ENCODE results near the gene CCDC187.

Gene CCDC187

GRCh38 chr9:136283291-136284235, 20.3 kb downstream of the CCDC187 start:
- DNase-seq (ENCODE audit: low read depth) = peak; percentile 36

GRCh38 chr9:136282272-136282861, 21.5 kb downstream of the CCDC187 start:
- DNase-seq (ENCODE audit: low read depth) = no peak

GRCh38 chr9:136281421-136282271, 22.2 kb downstream of the CCDC187 start:
- no peak for DNase-seq (ENCODE audit: low read depth)

GRCh38 chr9:136280535-136281315, 23.2 kb downstream of the CCDC187 start:
- DNase-seq (ENCODE audit: low read depth) = no peak

GRCh38 chr9:136279471-136279870, 24.4 kb downstream of the CCDC187 start:
- no peak for DNase-seq (ENCODE audit: low read depth)

- no peak for DNase-seq (ENCODE audit: low read depth)
Observed at GRCh38 chr9:136278894-136279293, 25.0 kb downstream of the CCDC187 start.

GRCh38 chr9:136278221-136278620, 25.7 kb downstream of the CCDC187 start:
- DNase-seq (ENCODE audit: low read depth) = no peak

GRCh38 chr9:136277746-136278145, 26.1 kb downstream of the CCDC187 start:
- DNase-seq (ENCODE audit: low read depth) = no peak

- no peak for DNase-seq (ENCODE audit: low read depth)
Observed at GRCh38 chr9:136276716-136277115, 27.2 kb downstream of the CCDC187 start.

GRCh38 chr9:136275655-136276429, 28.1 kb downstream of the CCDC187 start:
- DNase-seq (ENCODE audit: low read depth) = no peak

- no peak for DNase-seq (ENCODE audit: low read depth)
Observed at GRCh38 chr9:136274786-136275654, 28.9 kb downstream of the CCDC187 start.

GRCh38 chr9:136273921-136274785, 29.7 kb downstream of the CCDC187 start:
- no peak for DNase-seq (ENCODE audit: low read depth)

- DNase-seq (ENCODE audit: low read depth) = no peak
Observed at GRCh38 chr9:136273244-136273865, 30.5 kb downstream of the CCDC187 start.

- no peak for DNase-seq (ENCODE audit: low read depth)
Observed at GRCh38 chr9:136270173-136270705, 33.7 kb downstream of the CCDC187 start.

- DNase-seq (ENCODE audit: low read depth) = no peak
Observed at GRCh38 chr9:136268735-136269134, 35.2 kb downstream of the CCDC187 start.

GRCh38 chr9:136268318-136268717, 35.6 kb downstream of the CCDC187 start:
- no peak for DNase-seq (ENCODE audit: low read depth)

GRCh38 chr9:136267261-136268111, 36.4 kb downstream of the CCDC187 start:
- DNase-seq (ENCODE audit: low read depth) = peak; percentile 50

All from GM04504 (cell line).